GM12878 (cell line): ENCODE measurements around the gene MMP3. TPM values are rescaled to one million over a fixed set of nuclear protein-coding genes. Genes with fewer than 3 reads are reported as not detected.

Experiments used
- ATAC-seq: fragments of 200-7000 bp; cut with Tn5 transposase; 3 replicates; pipeline ENCODE4 v1.9.1; 2020; ENCODE audit warnings: mild to moderate bottlenecking, moderate library complexity
- BruUV-seq: library from RNA; stranded (reverse); fragments of 400-500 nt; replicated peaks from 2 replicates; lab custom pipeline; 2021; lab: Mats Ljungman, UMichigan
- CTCF ChIA-PET: fragments of 300-600 bp; sonication (Branson Sonifier 250); formaldehyde crosslinking; extraction: SDS; loops from one replicate; lab custom pipeline; 2021; ENCODE audit warnings: inconsistent platforms; lab: Yijun Ruan, JAX
- POLR2A ChIA-PET: fragments of 350-600 bp; formaldehyde crosslinking; extraction: SDS; loops from one replicate; lab custom pipeline; 2021; ENCODE audit warnings: inconsistent platforms; lab: Charles Lee
- RAD21 ChIA-PET: fragments of 300-600 bp; sonication (Branson Sonifier 250); formaldehyde crosslinking; loops from one replicate; lab custom pipeline; 2023; ENCODE audit warnings: antibody characterized with exemption; ENCODE audit not compliant: unreplicated experiment; lab: Charles Lee
- SMC1A ChIA-PET: fragments of 300-600 bp; sonication (Branson Sonifier 250); formaldehyde crosslinking; loops from one replicate; lab custom pipeline; 2023; ENCODE audit not compliant: unreplicated experiment, uncharacterized antibody; lab: Charles Lee
- DNase-seq: peaks from one replicate; pipeline ENCODE4 v3.0.0-alpha.2; 2011; ENCODE audit warnings: low read depth, low spot score
- FAIRE-seq: peaks from 3 replicates; lab custom pipeline; 2011; peaks lifted over from hg19 to GRCh38; lab: Jason Lieb, UNC
- H2AFZ ChIP-seq: 2 replicates; pipeline ENCODE4 v1.6.0; 2011; ENCODE audit warnings: low read depth, low read length, control low read depth; ENCODE audit not compliant: control insufficient read depth
- H3K27ac ChIP-seq: 2 replicates; pipeline ENCODE4 v1.5.1; 2011; ENCODE audit warnings: control low read depth; ENCODE audit not compliant: control insufficient read depth, insufficient read depth
- H3K27me3 ChIP-seq, 2 experiments: replicated peaks in 1 of 2; 2 replicates each; pipeline versions ENCODE4 v1.6.0 to v1.6.1; 2011; ENCODE audit warnings: low read length in 1 of 2; ENCODE audit not compliant: control insufficient read depth in 2 of 2, insufficient read depth in 2 of 2
- H3K36me3 ChIP-seq, 2 experiments: 2 replicates each; pipeline ENCODE4 v1.5.1; 2011; ENCODE audit warnings: low read length in 1 of 2; ENCODE audit not compliant: control insufficient read depth in 2 of 2, insufficient read depth in 2 of 2
- H3K4me1 ChIP-seq: 2 replicates; pipeline ENCODE4 v1.6.1; 2011; ENCODE audit warnings: mild to moderate bottlenecking, low read length, moderate library complexity, mixed read lengths; ENCODE audit not compliant: control insufficient read depth, insufficient read depth
- H3K4me2 ChIP-seq: 2 replicates; pipeline ENCODE4 v1.6.0; 2011; ENCODE audit warnings: control low read depth; ENCODE audit not compliant: control insufficient read depth, insufficient read depth
- H3K4me3 ChIP-seq: fragments of 200-600 bp; sonication (generic); 2 replicates; pipeline ENCODE4 v1.5.1; 2016
- H3K79me2 ChIP-seq: 2 replicates; pipeline ENCODE4 v1.6.0; 2011; ENCODE audit warnings: low read length; ENCODE audit not compliant: control insufficient read depth, insufficient read depth
- H3K9ac ChIP-seq: 2 replicates; pipeline ENCODE4 v1.8.0; 2011; ENCODE audit warnings: low read length, control low read depth, mixed read lengths; ENCODE audit not compliant: control insufficient read depth, insufficient read depth
- H3K9me3 ChIP-seq: replicated peaks from 3 replicates; pipeline ENCODE4 v1.5.1; 2011; ENCODE audit warnings: mild to moderate bottlenecking, low read length; ENCODE audit not compliant: control insufficient read depth, insufficient read depth
- H4K20me1 ChIP-seq: 2 replicates; pipeline ENCODE4 v1.6.0; 2011; ENCODE audit not compliant: control insufficient read depth, insufficient read depth
- CEBPZ ChIP-seq: fragments of 150-350 bp; IDR thresholded peaks from 2 replicates; pipeline ENCODE4 v1.6.1; 2016; ENCODE audit warnings: low read depth, low read length
- FOXM1 ChIP-seq: IDR thresholded peaks from 2 replicates; pipeline ENCODE4 v1.6.1; 2012; ENCODE audit warnings: low read depth, mild to moderate bottlenecking, inconsistent platforms, low read length, moderate library complexity
- GABPA ChIP-seq: IDR thresholded peaks from 2 replicates; pipeline ENCODE4 v1.6.1; 2014; ENCODE audit warnings: antibody characterized with exemption, low read depth, mild to moderate bottlenecking, inconsistent platforms
- HDGF ChIP-seq: fragments of 450-650 bp; IDR thresholded peaks from 2 replicates; pipeline ENCODE4 v1.6.1; 2016; ENCODE audit warnings: antibody characterized with exemption
- IRF4 ChIP-seq: IDR thresholded peaks from 2 replicates; pipeline ENCODE4 v1.6.1; 2011; ENCODE audit warnings: low read depth, low read length
- PKNOX1 ChIP-seq: fragments of 450-650 bp; IDR thresholded peaks from 2 replicates; pipeline ENCODE4 v1.6.1; 2016; ENCODE audit warnings: mild to moderate bottlenecking
- REST ChIP-seq: IDR thresholded peaks from 2 replicates; pipeline ENCODE4 v1.6.1; 2012; ENCODE audit warnings: mild to moderate bottlenecking, low read depth, low read length
- SMAD5 ChIP-seq: IDR thresholded peaks from 2 replicates; pipeline ENCODE4 v1.6.1; 2016; ENCODE audit warnings: antibody characterized with exemption, low read depth
- TCF3 ChIP-seq: IDR thresholded peaks from 2 replicates; pipeline ENCODE4 v1.6.1; 2012; ENCODE audit warnings: low read depth, mild to moderate bottlenecking, low read length, borderline replicate concordance; ENCODE audit not compliant: insufficient read depth
- ZNF274 ChIP-seq: IDR thresholded peaks from one replicate; pipeline ENCODE4 v1.8.0; 2011; ENCODE audit not compliant: insufficient read length, insufficient read depth
- ZNF622 ChIP-seq: fragments of 450-650 bp; IDR thresholded peaks from 2 replicates; pipeline ENCODE4 v1.6.1; 2017; ENCODE audit warnings: mild to moderate bottlenecking, inconsistent platforms
- WGBS: methylation state at CpG from one replicate; pipeline ENCODE4 v1.1.6; 2016; ENCODE audit warnings: low lambda C conversion rate; ENCODE audit not compliant: insufficient replicate concordance, insufficient coverage; ENCODE audit errors: missing lambda C conversion rate; 5-methylcytosine and 5-hydroxymethylcytosine counted together
- in situ Hi-C: fragments of 300-500 bp; cut with MboI; formaldehyde crosslinking; loops from 9 replicates; pipeline ENCODE4 v1.14.3; 2018; ENCODE audit warnings: mixed read lengths
- intact Hi-C: fragments of 100-400 bp; cut with micrococcal nuclease; formaldehyde crosslinking; loops from one replicate; pipeline ENCODE4 v1.14.2; 2022; ENCODE audit not compliant: unreplicated experiment
- polyA plus RNA-seq, 11 experiments: library from polyadenylated mRNA; depleted of rRNA in 4 of 11; unstranded in 6 of 11; stranded (reverse) in 5 of 11; fragments of >200 nt; fragmentation: Nextera tagmentation in 4 of 11; fragmentation: Illumina TruSeq in 1 of 11; extraction: Ambion mirVana in 4 of 11; extraction: Trizol in 1 of 11; gene quantifications; 1 replicate in 1 of 11; 2 replicates in 10 of 11; pipeline versions ENCODE4 v1.2.1 to v1.2.3, GENCODE V29; 2011 to 2016; ENCODE audit warnings: inconsistent platforms in 2 of 11, missing spikeins in 2 of 11, low read depth in 1 of 11
- total RNA-seq, 4 experiments: library from RNA; depleted of rRNA in 3 of 4; stranded (reverse); fragments of >200 nt in 3 of 4; fragmentation: Illumina TruSeq in 1 of 4; extraction: Trizol in 1 of 4; gene quantifications; 2 replicates each; pipeline versions ENCODE4 v1.2.1 to v1.2.3, GENCODE V29; 2013 to 2021

Gene MMP3
- total and polyA plus RNA-seq, 10 of the 15 experiments (the other 5 are each of a cell fraction or from before 2014, with no cell fraction given) = 0.02 to 1.2 TPM; not detected in 8

DNA sequence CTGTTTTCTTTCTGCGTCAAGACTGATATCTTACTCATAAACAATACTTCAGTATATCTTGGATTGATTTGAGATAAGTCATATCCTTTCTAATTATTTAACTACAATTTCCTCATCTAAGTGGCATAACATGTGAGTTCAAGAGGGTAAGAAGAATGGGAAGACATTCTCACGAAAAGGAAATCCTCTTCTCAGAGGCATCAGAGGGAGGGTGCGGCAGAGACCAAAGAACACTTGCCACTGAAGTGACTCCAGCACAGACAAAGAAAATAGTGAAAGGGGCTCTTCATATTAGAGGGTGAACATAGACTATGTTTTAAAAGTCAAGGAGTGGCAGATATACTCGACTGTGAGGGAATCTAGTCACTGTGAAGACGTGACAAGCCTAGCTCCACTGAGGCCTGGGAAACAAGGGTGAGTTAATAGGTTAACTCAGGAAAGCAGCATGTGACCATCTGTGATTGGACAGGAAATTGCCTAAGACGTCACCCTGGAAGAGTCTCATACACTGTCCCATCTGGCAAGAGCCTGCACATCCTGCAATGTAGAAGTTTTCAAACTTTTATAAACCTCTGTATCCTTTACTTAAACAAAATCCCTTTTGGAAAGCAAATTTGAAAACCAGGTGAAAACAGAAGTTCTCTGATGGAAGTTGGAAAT is 43.6 kb downstream of the MMP3 start:
- H3K9ac ChIP-seq = no peak overlapping the region
- SMC1A ChIA-PET = no interaction called here
- no peaks in the 10 kb centered on the region for H3K4me1 ChIP-seq
- TF ChIP-seq TCF3 (no peak), PKNOX1 (no peak), ZNF622 (no peak), GABPA (no peak), CEBPZ (no peak), FOXM1 (no peak), REST (no peak), HDGF (no peak), SMAD5 (no peak), ZNF274 (no peak), IRF4 (no peak)
- TF ChIP-seq, all 136 proteins: peak for 0
- RAD21 ChIA-PET = no interaction called here
- H4K20me1 ChIP-seq = no peaks in the 10 kb centered on the region
- ATAC-seq (no peak), DNase-seq (no peak), FAIRE-seq (no peak)
- 13% methylated on average over 6 of the region's 6 CpGs for WGBS
- no peak overlapping the region for H3K27ac ChIP-seq
- H3K27me3 ChIP-seq = no peaks in the 10 kb centered on the region; a peak in 1 of 4 replicates
- in situ Hi-C loops = no loop called here
- H3K9me3 ChIP-seq = no peaks in the 10 kb centered on the region
- H3K36me3 ChIP-seq = no peaks in the 10 kb centered on the region
- BruUV-seq = no TSS peak
- intact Hi-C loops = no loop called here
- no peak overlapping the region for H2AFZ ChIP-seq
- H3K79me2 ChIP-seq = no peaks in the 10 kb centered on the region
- POLR2A ChIA-PET = no interaction called here
- CTCF ChIA-PET = no interaction called here
- H3K4me2 ChIP-seq = no peak overlapping the region
- no peak overlapping the region for H3K4me3 ChIP-seq
